Measurements from ENCODE around the gene CCIN.
"Not testable (repeated sequence)": the region's sequence is repeated elsewhere in the genome, so short reads cannot be mapped to it uniquely, and the experiment has no call there.

The CCIN gene

GRCh38 chr9:36141288-36141687, 27.9 kb upstream of the CCIN start:
- DNase-seq: peak; percentile 59

GRCh38 chr9:36141761-36142160, 27.4 kb upstream of the CCIN start:
- no peak for DNase-seq

GRCh38 chr9:36142510-36143244, 26.5 kb upstream of the CCIN start:
- no peak for DNase-seq

GRCh38 chr9:36143245-36143641, 25.9 kb upstream of the CCIN start:
- no peak for DNase-seq

- no peak for DNase-seq
Observed at GRCh38 chr9:36144309-36145232, 24.6 kb upstream of the CCIN start.

GRCh38 chr9:36145970-36146369, 23.2 kb upstream of the CCIN start:
- DNase-seq: no peak

GRCh38 chr9:36146651-36147050, 22.5 kb upstream of the CCIN start:
- no peak for DNase-seq

GRCh38 chr9:36147441-36148175, 21.6 kb upstream of the CCIN start:
- no peak for DNase-seq

- peak; percentile 97 for DNase-seq
Observed at GRCh38 chr9:36148311-36149051, 20.7 kb upstream of the CCIN start.

GRCh38 chr9:36149197-36149596, 20.0 kb upstream of the CCIN start:
- peak; percentile 89 for DNase-seq

GRCh38 chr9:36150574-36151315, 18.4 kb upstream of the CCIN start:
- peak; percentile 43 for DNase-seq

- DNase-seq: peak; percentile 85
Observed at GRCh38 chr9:36151316-36152210, 17.6 kb upstream of the CCIN start.

GRCh38 chr9:36152741-36153438, 16.3 kb upstream of the CCIN start:
- no peak for DNase-seq

- DNase-seq: no peak
Observed at GRCh38 chr9:36153746-36154145, 15.4 kb upstream of the CCIN start.

GRCh38 chr9:36154331-36154952, 14.7 kb upstream of the CCIN start:
- DNase-seq: peak; percentile 61

- no peak for DNase-seq
Observed at GRCh38 chr9:36156116-36156515, 13.1 kb upstream of the CCIN start.

GRCh38 chr9:36158122-36158521, 11.1 kb upstream of the CCIN start:
- DNase-seq: no peak

- DNase-seq: peak; percentile 69
Observed at GRCh38 chr9:36158917-36159316, 10.3 kb upstream of the CCIN start.

- DNase-seq: not testable (repeated sequence)
Observed at GRCh38 chr9:36159509-36159908, 9.7 kb upstream of the CCIN start.

- not testable (repeated sequence) for DNase-seq
Observed at GRCh38 chr9:36160126-36160525, 9.1 kb upstream of the CCIN start.
